ENCODE results near the gene CCDC24.

DNA sequence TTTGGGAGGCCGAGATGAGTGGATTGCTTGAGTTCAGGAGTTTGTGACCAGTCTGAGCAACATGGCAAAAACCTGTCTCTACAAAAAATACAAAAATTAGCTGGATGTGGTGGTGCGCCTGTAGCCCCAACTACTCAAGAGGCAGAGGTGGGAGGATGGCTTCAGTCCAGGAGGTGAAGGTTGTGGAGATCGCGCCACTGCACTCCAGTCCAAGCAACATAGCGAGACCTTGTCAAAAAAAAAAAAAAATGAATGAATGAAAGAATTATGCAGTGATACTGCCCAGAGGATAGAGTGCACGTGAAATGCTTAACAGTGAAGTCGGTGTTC lies 22.0 kb upstream of the CCDC24 start:
- no peak for TF ChIP-seq EZH2phosphoT487 (IDR thresholded peaks at IDR 0.05; ENCODE audit: low read length)
- TF ChIP-seq, protein P1, sequence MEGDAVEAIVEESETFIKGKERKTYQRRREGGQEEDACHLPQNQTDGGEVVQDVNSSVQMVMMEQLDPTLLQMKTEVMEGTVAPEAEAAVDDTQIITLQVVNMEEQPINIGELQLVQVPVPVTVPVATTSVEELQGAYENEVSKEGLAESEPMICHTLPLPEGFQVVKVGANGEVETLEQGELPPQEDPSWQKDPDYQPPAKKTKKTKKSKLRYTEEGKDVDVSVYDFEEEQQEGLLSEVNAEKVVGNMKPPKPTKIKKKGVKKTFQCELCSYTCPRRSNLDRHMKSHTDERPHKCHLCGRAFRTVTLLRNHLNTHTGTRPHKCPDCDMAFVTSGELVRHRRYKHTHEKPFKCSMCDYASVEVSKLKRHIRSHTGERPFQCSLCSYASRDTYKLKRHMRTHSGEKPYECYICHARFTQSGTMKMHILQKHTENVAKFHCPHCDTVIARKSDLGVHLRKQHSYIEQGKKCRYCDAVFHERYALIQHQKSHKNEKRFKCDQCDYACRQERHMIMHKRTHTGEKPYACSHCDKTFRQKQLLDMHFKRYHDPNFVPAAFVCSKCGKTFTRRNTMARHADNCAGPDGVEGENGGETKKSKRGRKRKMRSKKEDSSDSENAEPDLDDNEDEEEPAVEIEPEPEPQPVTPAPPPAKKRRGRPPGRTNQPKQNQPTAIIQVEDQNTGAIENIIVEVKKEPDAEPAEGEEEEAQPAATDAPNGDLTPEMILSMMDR (IDR thresholded peaks at IDR 0.05; ENCODE audit: low read length), result no peak
- no peak for TF ChIP-seq EZH2 (optimal IDR thresholded peaks at IDR 0.05; ENCODE audit: low read depth, low read length)

Data from MM.1S (cell line).